ENCODE measurements around the gene TRIM74.
"Not testable (repeated sequence)": the region's sequence is repeated elsewhere in the genome, so short reads cannot be mapped to it uniquely, and the experiment has no call there.

The TRIM74 gene

DNA sequence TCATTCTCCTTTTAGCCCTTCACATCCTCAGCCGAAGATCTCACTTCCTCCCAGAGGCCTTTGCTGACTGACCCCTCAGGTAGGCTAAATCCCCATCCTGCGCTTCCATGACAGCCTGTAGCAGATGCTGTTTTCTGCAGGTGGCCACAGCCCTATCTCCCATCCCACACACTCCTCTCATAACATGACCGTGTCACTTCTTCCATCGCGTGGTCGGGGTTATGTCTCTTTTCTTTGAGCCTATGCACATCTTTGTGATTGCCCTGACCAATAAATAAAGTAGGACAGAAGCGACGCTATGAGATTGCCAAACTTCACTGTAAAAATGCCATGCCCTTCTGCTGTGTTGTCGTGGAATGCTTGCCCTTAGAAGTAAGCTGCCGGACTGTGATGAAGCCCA is 55.5 kb downstream of the TRIM74 start:
- DNase-seq (ENCODE audit: low read depth in 2 of 3, low spot score in 1 of 3), result peak in 1 of 3 donors; percentile 5

DNA sequence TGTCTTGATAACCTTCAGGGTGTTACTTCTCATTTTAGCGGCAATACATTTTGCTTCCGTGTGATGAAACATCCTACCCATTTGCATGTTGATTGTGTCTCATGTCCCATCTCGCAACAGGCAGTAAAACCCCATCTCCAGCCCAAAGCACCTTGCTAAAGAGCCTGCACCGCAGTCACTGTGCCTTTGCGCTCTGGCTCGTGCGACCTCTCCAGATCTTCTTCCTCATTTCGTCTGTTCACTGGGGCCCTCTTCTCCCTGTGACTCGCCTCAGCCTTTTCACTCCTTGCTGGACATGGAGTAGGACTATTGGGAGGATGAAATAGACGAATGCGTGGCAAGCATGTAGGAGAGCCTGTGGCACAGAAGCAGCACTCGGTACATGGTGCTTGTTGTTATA is 57.9 kb downstream of the TRIM74 start:
- DNase-seq (ENCODE audit: low read depth in 2 of 3, low spot score in 1 of 3), result not testable (repeated sequence)

All from stimulated activated CD4-positive, alpha-beta T cell treated with anti-CD3 and anti-CD28 coated beads, Interleukin-12 subunit alpha, Interleukin-12 subunit beta, amount 100 ng/mL, for 48 hours (primary cell).